Liver (tissue), 9 donors: ENCODE measurements around the gene BCL2L14. TPM values are rescaled to one million over a fixed set of nuclear protein-coding genes. Genes with fewer than 3 reads are reported as not detected.

ENCODE experiments used
- DNase-seq: peaks from one replicate; pipeline ENCODE4 v3.0.0-alpha.2; 2017; ENCODE audit warnings: low spot score
- H3K27ac ChIP-seq, 2 donors: one replicate each; pipeline ENCODE4 v1.7.0; 2013; ENCODE audit warnings: inconsistent platforms in 2 of 2, low read length in 2 of 2, control low read depth in 1 of 2, low read depth in 1 of 2, mild to moderate bottlenecking in 1 of 2
- H3K27me3 ChIP-seq, 4 donors: one replicate each; pipeline versions ENCODE4 v1.6.1 to v1.7.0; 2013; ENCODE audit warnings: low read length in 3 of 4, inconsistent platforms in 1 of 4, mild to moderate bottlenecking in 1 of 4, moderate library complexity in 1 of 4; ENCODE audit not compliant: control insufficient read depth in 4 of 4, insufficient read depth in 4 of 4
- H3K36me3 ChIP-seq, 4 donors: one replicate each; pipeline versions ENCODE4 v1.6.1 to v1.7.0; 2013; ENCODE audit warnings: low read length in 3 of 4, mild to moderate bottlenecking in 3 of 4, low read depth in 1 of 4, moderate library complexity in 1 of 4; ENCODE audit not compliant: control insufficient read depth in 4 of 4, insufficient read depth in 3 of 4
- H3K4me1 ChIP-seq, 4 donors: one replicate each; pipeline versions ENCODE4 v1.6.1 to v1.7.0; 2013; ENCODE audit warnings: low read length in 3 of 4, mild to moderate bottlenecking in 3 of 4, moderate library complexity in 1 of 4; ENCODE audit not compliant: control insufficient read depth in 4 of 4, insufficient read depth in 4 of 4
- H3K4me3 ChIP-seq, 3 donors: one replicate each; pipeline versions ENCODE4 v1.6.1 to v1.7.0; 2013; ENCODE audit warnings: low read length in 3 of 3, control low read depth in 1 of 3, low read depth in 1 of 3, mild to moderate bottlenecking in 1 of 3
- H3K9ac ChIP-seq, 2 donors: one replicate each; pipeline ENCODE4 v1.7.0; 2013; ENCODE audit warnings: low read length in 2 of 2, mild to moderate bottlenecking in 2 of 2, moderate library complexity in 2 of 2, control low read depth in 1 of 2, low read depth in 1 of 2
- H3K9me3 ChIP-seq, 4 donors: one replicate each; pipeline versions ENCODE4 v1.6.1 to v1.7.0; 2013; ENCODE audit warnings: low read length in 3 of 4; ENCODE audit not compliant: control insufficient read depth in 4 of 4
- EGR1 ChIP-seq, 2 donors: IDR thresholded peaks; 2 replicates each; pipeline ENCODE4 v1.6.1; 2016 to 2018; ENCODE audit warnings: antibody characterized with exemption in 2 of 2, low read depth in 2 of 2
- FOXA1 ChIP-seq: IDR thresholded peaks from 2 replicates; pipeline ENCODE4 v1.6.1; 2016; ENCODE audit warnings: antibody characterized with exemption
- FOXA2 ChIP-seq: IDR thresholded peaks from 2 replicates; pipeline ENCODE4 v1.6.1; 2016; ENCODE audit warnings: antibody characterized with exemption
- GABPA ChIP-seq, 2 donors: IDR thresholded peaks in 1 of 2; conservative IDR thresholded peaks in 1 of 2; 2 replicates each; pipeline ENCODE4 v1.6.1; 2016; ENCODE audit warnings: antibody characterized with exemption in 2 of 2, mild to moderate bottlenecking in 1 of 2, moderate library complexity in 1 of 2
- HNF4A ChIP-seq, 2 donors: conservative IDR thresholded peaks; 2 replicates each; pipeline ENCODE4 v1.6.1; 2016; ENCODE audit warnings: antibody characterized with exemption in 2 of 2, mild to moderate bottlenecking in 2 of 2
- HNF4G ChIP-seq: IDR thresholded peaks from 2 replicates; pipeline ENCODE4 v1.6.1; 2016; ENCODE audit warnings: antibody characterized with exemption
- RAD21 ChIP-seq, 2 donors: IDR thresholded peaks; 2 replicates each; pipeline ENCODE4 v1.6.1; 2016; ENCODE audit warnings: antibody characterized with exemption in 2 of 2, mild to moderate bottlenecking in 2 of 2
- RXRA ChIP-seq, 2 donors: IDR thresholded peaks; 2 replicates each; pipeline ENCODE4 v1.6.1; 2017 to 2018; ENCODE audit warnings: antibody characterized with exemption in 2 of 2, mild to moderate bottlenecking in 1 of 2
- SP1 ChIP-seq: IDR thresholded peaks from 2 replicates; pipeline ENCODE4 v1.6.1; 2018; ENCODE audit warnings: antibody characterized with exemption, mild to moderate bottlenecking
- TAF1 ChIP-seq: conservative IDR thresholded peaks from 2 replicates; pipeline ENCODE4 v1.6.1; 2016; ENCODE audit warnings: antibody characterized with exemption, mild to moderate bottlenecking
- YY1 ChIP-seq: IDR thresholded peaks from 2 replicates; pipeline ENCODE4 v1.6.1; 2016; ENCODE audit warnings: antibody characterized with exemption, mild to moderate bottlenecking
- WGBS: extraction: QIAGEN DNeasy Blood & Tissue Kit; methylation state at CpG from one replicate; pipeline ENCODE4 v1.1.7; 2013; 5-methylcytosine and 5-hydroxymethylcytosine counted together
- polyA plus RNA-seq, 2 donors: library from polyadenylated mRNA; stranded (reverse) in 1 of 2; unstranded in 1 of 2; fragments of 200-250 nt in 1 of 2; fragments of >200 nt in 1 of 2; fragmentation: Nextera tagmentation in 1 of 2; extraction: Ambion mirVana in 1 of 2; gene quantifications; one replicate each; pipeline versions ENCODE4 v1.2.1 to v1.2.3, GENCODE V29; 2013 to 2015
- total RNA-seq, 2 donors: library from RNA; depleted of rRNA; stranded (reverse); fragments of >200 nt; gene quantifications; one replicate each; pipeline ENCODE4 v1.2.3, GENCODE V29; 2014
- TF ChIP-seq, protein P1 (sequence below): IDR thresholded peaks from 2 replicates; pipeline ENCODE4 v1.6.1; 2016; ENCODE audit warnings: antibody characterized with exemption, mild to moderate bottlenecking
- TF ChIP-seq, protein P2 (sequence below): fragments of 150-350 bp; IDR thresholded peaks from 2 replicates; pipeline ENCODE4 v1.5.1; 2017; ENCODE audit warnings: improper control_type of control experiment, low read depth, low read length; ENCODE audit not compliant: missing input control
- TF ChIP-seq, protein P3 (sequence below): IDR thresholded peaks from 2 replicates; pipeline ENCODE4 v1.6.1; 2016; ENCODE audit warnings: antibody characterized with exemption
- TF ChIP-seq, protein P4 (sequence below): IDR thresholded peaks from 2 replicates; pipeline ENCODE4 v1.6.1; 2016; ENCODE audit warnings: antibody characterized with exemption
- donor health status: healthy.
- donor health status: healthy.
- donor health status: healthy.
- donor health status: healthy.
- donor health status: healthy.

The BCL2L14 gene
- total and polyA plus RNA-seq, 4 donors, result 0.15 to 2.5 (median 0.19) TPM

DNA sequence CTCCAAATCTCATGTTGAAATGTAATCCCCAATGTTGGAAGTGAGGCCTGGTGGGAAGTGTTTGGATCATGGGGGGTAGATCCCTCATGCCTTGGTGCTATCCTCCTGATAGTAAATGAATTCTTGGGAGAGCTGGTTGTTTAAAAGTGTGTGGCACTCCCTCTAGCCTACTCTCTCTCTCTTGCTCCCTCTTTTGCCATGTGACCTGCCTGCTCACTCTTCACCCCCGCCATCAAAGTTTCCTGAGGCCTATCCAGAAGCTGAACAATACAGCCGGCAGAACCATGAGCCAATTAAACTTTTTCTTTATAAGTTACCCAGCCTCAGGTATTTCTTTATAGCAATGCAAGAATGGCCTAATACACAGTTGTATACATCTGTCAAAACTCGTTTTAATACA, 62.5 kb downstream of the BCL2L14 start:
- Histone ChIP-seq H3K4me3 (no peak overlapping the region), H3K9me3 (no peaks in the 10 kb centered on the region), H3K36me3 (peaks cover 0 to 32% (median 19%) of the 10 kb centered on the region in 4 donors), H3K4me1 (peaks cover 0 to 4% (median 0%) of the 10 kb centered on the region in 4 donors), H3K9ac (no peak overlapping the region), H3K27me3 (no peaks in the 10 kb centered on the region), H3K27ac (no peak overlapping the region)
- TF ChIP-seq, protein P1, sequence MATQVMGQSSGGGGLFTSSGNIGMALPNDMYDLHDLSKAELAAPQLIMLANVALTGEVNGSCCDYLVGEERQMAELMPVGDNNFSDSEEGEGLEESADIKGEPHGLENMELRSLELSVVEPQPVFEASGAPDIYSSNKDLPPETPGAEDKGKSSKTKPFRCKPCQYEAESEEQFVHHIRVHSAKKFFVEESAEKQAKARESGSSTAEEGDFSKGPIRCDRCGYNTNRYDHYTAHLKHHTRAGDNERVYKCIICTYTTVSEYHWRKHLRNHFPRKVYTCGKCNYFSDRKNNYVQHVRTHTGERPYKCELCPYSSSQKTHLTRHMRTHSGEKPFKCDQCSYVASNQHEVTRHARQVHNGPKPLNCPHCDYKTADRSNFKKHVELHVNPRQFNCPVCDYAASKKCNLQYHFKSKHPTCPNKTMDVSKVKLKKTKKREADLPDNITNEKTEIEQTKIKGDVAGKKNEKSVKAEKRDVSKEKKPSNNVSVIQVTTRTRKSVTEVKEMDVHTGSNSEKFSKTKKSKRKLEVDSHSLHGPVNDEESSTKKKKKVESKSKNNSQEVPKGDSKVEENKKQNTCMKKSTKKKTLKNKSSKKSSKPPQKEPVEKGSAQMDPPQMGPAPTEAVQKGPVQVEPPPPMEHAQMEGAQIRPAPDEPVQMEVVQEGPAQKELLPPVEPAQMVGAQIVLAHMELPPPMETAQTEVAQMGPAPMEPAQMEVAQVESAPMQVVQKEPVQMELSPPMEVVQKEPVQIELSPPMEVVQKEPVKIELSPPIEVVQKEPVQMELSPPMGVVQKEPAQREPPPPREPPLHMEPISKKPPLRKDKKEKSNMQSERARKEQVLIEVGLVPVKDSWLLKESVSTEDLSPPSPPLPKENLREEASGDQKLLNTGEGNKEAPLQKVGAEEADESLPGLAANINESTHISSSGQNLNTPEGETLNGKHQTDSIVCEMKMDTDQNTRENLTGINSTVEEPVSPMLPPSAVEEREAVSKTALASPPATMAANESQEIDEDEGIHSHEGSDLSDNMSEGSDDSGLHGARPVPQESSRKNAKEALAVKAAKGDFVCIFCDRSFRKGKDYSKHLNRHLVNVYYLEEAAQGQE, result no peak
- TF ChIP-seq FOXA1 (no peak), FOXA2 (no peak), HNF4G (no peak), GABPA (IDR thresholded peaks at IDR 0.05 in 1 of 2, conservative IDR thresholded peaks at IDR 0.05 in 1 of 2) (no peak), TAF1 (no peak), EGR1 (IDR thresholded peaks at IDR 0.05; ENCODE audit: low read depth in 2 of 2) (no peak), YY1 (no peak), SP1 (no peak), RXRA (IDR thresholded peaks at IDR 0.05) (no peak)
- TF ChIP-seq, protein P2, sequence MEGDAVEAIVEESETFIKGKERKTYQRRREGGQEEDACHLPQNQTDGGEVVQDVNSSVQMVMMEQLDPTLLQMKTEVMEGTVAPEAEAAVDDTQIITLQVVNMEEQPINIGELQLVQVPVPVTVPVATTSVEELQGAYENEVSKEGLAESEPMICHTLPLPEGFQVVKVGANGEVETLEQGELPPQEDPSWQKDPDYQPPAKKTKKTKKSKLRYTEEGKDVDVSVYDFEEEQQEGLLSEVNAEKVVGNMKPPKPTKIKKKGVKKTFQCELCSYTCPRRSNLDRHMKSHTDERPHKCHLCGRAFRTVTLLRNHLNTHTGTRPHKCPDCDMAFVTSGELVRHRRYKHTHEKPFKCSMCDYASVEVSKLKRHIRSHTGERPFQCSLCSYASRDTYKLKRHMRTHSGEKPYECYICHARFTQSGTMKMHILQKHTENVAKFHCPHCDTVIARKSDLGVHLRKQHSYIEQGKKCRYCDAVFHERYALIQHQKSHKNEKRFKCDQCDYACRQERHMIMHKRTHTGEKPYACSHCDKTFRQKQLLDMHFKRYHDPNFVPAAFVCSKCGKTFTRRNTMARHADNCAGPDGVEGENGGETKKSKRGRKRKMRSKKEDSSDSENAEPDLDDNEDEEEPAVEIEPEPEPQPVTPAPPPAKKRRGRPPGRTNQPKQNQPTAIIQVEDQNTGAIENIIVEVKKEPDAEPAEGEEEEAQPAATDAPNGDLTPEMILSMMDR, result no peak
- TF ChIP-seq, protein P3, sequence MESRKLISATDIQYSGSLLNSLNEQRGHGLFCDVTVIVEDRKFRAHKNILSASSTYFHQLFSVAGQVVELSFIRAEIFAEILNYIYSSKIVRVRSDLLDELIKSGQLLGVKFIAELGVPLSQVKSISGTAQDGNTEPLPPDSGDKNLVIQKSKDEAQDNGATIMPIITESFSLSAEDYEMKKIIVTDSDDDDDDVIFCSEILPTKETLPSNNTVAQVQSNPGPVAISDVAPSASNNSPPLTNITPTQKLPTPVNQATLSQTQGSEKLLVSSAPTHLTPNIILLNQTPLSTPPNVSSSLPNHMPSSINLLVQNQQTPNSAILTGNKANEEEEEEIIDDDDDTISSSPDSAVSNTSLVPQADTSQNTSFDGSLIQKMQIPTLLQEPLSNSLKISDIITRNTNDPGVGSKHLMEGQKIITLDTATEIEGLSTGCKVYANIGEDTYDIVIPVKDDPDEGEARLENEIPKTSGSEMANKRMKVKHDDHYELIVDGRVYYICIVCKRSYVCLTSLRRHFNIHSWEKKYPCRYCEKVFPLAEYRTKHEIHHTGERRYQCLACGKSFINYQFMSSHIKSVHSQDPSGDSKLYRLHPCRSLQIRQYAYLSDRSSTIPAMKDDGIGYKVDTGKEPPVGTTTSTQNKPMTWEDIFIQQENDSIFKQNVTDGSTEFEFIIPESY, result no peak
- TF ChIP-seq, protein P4, sequence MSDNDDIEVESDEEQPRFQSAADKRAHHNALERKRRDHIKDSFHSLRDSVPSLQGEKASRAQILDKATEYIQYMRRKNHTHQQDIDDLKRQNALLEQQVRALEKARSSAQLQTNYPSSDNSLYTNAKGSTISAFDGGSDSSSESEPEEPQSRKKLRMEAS, result no peak
- no peak for DNase-seq
- WGBS, result 93% methylated on average over 3 of the region's 3 CpGs

DNA sequence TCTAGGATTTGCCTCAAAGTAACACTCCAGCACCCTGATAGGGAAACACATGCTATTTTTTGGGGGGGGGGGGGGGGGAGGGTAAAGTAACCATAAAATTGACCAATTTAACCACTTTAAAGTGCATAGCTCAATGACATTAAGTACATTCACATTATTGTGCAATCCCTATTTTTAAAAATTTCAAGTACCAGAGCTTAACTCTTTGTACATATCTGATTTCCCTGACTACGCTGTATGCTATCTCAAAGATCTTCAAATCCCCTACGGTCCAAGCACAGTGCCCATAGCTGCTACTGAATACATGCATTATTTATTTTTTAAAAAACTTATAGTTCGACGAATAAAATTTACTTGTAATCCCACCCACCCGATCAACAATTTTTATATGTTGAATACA, 63.0 kb downstream of the BCL2L14 start:
- H3K27me3 ChIP-seq, result no peaks in the 10 kb centered on the region
- H3K36me3 ChIP-seq, result peaks cover 0 to 34% (median 15%) of the 10 kb centered on the region in 4 donors
- no peak overlapping the region for H3K27ac ChIP-seq
- peaks cover 0 to 9% (median 1%) of the 10 kb centered on the region in 4 donors for H3K4me1 ChIP-seq
- no peaks in the 10 kb centered on the region for H3K9me3 ChIP-seq
- no peak for DNase-seq
- 98% methylated on average over 5 of the region's 5 CpGs for WGBS
- H3K4me3 ChIP-seq, result no peak overlapping the region
- no peak overlapping the region for H3K9ac ChIP-seq
- TF ChIP-seq EGR1 (IDR thresholded peaks at IDR 0.05; ENCODE audit: low read depth in 2 of 2) (no peak), YY1 (no peak), HNF4G (no peak), RAD21 (IDR thresholded peaks at IDR 0.05) (no peak), HNF4A (conservative IDR thresholded peaks at IDR 0.05) (no peak), TAF1 (no peak)
- TF ChIP-seq, protein P1, result no peak
- TF ChIP-seq, protein P3, result no peak
- TF ChIP-seq, protein P4, result no peak
- TF ChIP-seq, protein P2, result no peak
